ENCODE results near the gene MACROD2. TPM values are rescaled to one million over a fixed set of nuclear protein-coding genes. Genes with fewer than 3 reads are reported as not detected.

Gene MACROD2
- total RNA-seq, 2 donors from 2014 or later = 8.3 to 21.8 TPM

GRCh38 chr20:14830466-14830865, 835.1 kb downstream of the MACROD2 start:
- H3K4me1 ChIP-seq = peaks cover 8% of the 10 kb centered on the region
- no peaks in the 10 kb centered on the region for H3K9me3 ChIP-seq
- H3K27ac ChIP-seq = no peak overlapping the region
- intact Hi-C loops (cut with DNase I) = no loop called here
- TF ChIP-seq, protein P1, sequence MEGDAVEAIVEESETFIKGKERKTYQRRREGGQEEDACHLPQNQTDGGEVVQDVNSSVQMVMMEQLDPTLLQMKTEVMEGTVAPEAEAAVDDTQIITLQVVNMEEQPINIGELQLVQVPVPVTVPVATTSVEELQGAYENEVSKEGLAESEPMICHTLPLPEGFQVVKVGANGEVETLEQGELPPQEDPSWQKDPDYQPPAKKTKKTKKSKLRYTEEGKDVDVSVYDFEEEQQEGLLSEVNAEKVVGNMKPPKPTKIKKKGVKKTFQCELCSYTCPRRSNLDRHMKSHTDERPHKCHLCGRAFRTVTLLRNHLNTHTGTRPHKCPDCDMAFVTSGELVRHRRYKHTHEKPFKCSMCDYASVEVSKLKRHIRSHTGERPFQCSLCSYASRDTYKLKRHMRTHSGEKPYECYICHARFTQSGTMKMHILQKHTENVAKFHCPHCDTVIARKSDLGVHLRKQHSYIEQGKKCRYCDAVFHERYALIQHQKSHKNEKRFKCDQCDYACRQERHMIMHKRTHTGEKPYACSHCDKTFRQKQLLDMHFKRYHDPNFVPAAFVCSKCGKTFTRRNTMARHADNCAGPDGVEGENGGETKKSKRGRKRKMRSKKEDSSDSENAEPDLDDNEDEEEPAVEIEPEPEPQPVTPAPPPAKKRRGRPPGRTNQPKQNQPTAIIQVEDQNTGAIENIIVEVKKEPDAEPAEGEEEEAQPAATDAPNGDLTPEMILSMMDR (IDR thresholded peaks at IDR 0.05) = no peak
- TF ChIP-seq POLR2A (IDR thresholded peaks at IDR 0.05) = no peak
- H3K4me3 ChIP-seq = no peak overlapping the region
- H3K36me3 ChIP-seq (replicated peaks in 1 of 2; ENCODE audit: insufficient read depth in 1 of 2, low read depth in 2 of 2) = no peaks in the 10 kb centered on the region
- WGBS, 2 donors = 48 to 52% methylated on average over 2 of the region's 2 CpGs
- ATAC-seq = no peak
- no peak for DNase-seq
- no peaks in the 10 kb centered on the region for H3K27me3 ChIP-seq

GRCh38 chr20:14830899-14831298, 835.6 kb downstream of the MACROD2 start:
- WGBS, 2 donors = 78 to 85% methylated on average over 6 of the region's 6 CpGs
- intact Hi-C loops (cut with DNase I) = no loop called here
- ATAC-seq (no peak), DNase-seq (no peak)
- Histone ChIP-seq H3K36me3 (replicated peaks in 1 of 2; ENCODE audit: insufficient read depth in 1 of 2, low read depth in 2 of 2) (no peaks in the 10 kb centered on the region), H3K4me3 (no peak overlapping the region), H3K4me1 (peaks cover 4% of the 10 kb centered on the region), H3K27ac (no peak overlapping the region), H3K27me3 (no peaks in the 10 kb centered on the region), H3K9me3 (no peaks in the 10 kb centered on the region)
- TF ChIP-seq, protein P1 (IDR thresholded peaks at IDR 0.05) = no peak

GRCh38 chr20:14832630-14833029, 837.3 kb downstream of the MACROD2 start:
- no peak overlapping the region for H3K4me3 ChIP-seq
- H3K27me3 ChIP-seq = no peaks in the 10 kb centered on the region
- no peak for ATAC-seq
- intact Hi-C loops (cut with DNase I) = no loop called here
- H3K4me1 ChIP-seq = peaks cover 3% of the 10 kb centered on the region
- TF ChIP-seq, protein P1 (IDR thresholded peaks at IDR 0.05) = no peak
- no peak for TF ChIP-seq POLR2A (IDR thresholded peaks at IDR 0.05)
- H3K36me3 ChIP-seq (replicated peaks in 1 of 2; ENCODE audit: insufficient read depth in 1 of 2, low read depth in 2 of 2) = no peaks in the 10 kb centered on the region
- no peak overlapping the region for H3K27ac ChIP-seq
- H3K9me3 ChIP-seq = no peaks in the 10 kb centered on the region
- DNase-seq = no peak

DNA sequence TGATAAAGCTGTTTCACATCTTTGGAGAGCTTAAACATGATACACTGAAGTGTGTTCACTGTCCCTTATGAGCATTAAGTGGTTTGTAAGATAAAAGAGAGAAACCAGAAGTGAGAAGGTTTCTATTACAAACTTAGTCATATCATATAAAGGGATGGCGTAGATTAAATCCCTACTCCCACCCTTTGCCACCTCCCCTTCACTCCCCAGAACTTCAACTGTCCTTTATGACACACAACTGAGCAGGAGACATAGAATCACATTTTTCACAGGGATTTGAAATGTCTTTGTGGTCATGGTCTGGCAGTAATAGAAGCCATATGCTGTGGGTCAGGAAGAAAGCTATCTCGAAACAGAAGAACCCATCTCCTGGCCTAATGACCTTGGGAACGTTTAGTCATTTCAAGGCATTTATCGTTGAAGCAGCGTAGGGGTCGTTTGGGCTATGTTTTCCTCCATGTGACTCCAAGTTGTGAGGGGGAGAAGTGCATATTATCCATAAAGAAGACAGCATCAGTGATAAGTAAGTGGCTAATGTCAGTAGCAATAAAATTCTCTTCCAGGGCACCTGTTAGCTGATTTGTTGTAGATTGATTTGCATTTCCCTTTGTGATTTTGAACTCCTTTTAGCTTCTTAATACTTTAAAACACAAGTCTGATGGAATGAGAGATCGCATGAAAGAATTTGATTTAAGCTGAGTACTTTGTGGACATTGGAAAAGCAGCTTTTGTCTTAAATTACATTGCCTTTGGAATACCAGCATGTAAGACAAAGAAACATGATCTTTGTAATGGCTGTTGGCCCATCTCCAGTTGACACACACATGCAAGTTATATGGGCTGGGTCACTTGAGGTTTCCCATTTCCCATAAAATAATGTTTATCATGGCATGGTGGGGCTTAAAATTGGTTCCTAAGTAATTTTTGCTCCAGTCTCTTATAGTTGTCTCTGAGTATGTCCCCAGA, 843.6 kb downstream of the MACROD2 start:
- Histone ChIP-seq H3K27ac (no peak overlapping the region), H3K27me3 (no peaks in the 10 kb centered on the region), H3K36me3 (replicated peaks in 1 of 2; ENCODE audit: insufficient read depth in 1 of 2, low read depth in 2 of 2) (no peaks in the 10 kb centered on the region), H3K4me1 (no peaks in the 10 kb centered on the region), H3K4me3 (no peak overlapping the region), H3K9me3 (no peaks in the 10 kb centered on the region)
- ATAC-seq = no peak
- DNase-seq = no peak
- intact Hi-C loops (cut with DNase I) = no loop called here
- TF ChIP-seq, protein P1 (IDR thresholded peaks at IDR 0.05) = no peak
- TF ChIP-seq POLR2A (IDR thresholded peaks at IDR 0.05) = no peak
- 73 to 80% methylated on average over 7 of the region's 7 CpGs for WGBS, 2 donors

Data from body of pancreas (tissue), 4 donors.